COLO668 (cell line): Measurements from ENCODE around the gene MPG.
"Not testable (repeated sequence)": the region's sequence is repeated elsewhere in the genome, so short reads cannot be mapped to it uniquely, and the experiment has no call there.

Experiments
- DNase-seq: peaks from one replicate; lab custom pipeline; 2025; ENCODE audit not compliant: unreplicated experiment; lab: John Stamatoyannopoulos, UW

MPG gene, protein sequence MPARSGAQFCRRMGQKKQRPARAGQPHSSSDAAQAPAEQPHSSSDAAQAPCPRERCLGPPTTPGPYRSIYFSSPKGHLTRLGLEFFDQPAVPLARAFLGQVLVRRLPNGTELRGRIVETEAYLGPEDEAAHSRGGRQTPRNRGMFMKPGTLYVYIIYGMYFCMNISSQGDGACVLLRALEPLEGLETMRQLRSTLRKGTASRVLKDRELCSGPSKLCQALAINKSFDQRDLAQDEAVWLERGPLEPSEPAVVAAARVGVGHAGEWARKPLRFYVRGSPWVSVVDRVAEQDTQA

DNA sequence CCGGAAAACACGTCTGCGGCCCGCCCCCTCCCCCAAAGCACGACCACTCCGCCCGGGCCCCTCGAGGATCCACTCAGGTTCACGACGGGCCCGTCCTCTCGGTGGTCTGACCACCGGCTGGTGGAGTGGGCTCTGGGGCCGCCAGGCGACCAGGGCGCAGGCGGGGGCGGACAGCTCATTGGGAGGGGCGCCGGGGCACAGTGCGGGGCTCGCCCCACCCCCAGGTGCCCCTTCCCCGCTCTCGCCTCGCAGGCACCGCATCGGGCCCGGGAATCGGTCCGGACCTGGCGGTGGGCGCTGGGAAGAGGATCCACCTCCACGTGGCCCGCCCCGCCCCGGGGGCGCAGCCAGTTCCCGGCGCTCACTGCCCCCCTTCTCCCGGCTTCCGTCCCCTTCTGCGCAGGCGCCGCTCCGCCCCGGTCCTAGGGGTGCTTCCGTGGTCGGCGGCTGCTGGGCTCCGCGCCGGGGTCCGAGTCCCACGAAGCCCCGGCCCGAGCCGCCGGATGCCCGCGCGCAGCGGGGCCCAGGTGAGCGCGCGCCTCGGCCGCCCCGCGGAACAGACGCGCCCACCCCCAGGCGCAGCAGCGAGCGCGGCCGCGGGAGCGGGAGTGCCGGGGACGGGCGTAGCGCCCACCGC, at the start of gene MPG:
Gene MPG (plus strand): TSS at position 419 of the 637 bp plus-strand sequence. CDS start 85 bp downstream, at position 504.
- peak; percentile 93 for DNase-seq

DNA sequence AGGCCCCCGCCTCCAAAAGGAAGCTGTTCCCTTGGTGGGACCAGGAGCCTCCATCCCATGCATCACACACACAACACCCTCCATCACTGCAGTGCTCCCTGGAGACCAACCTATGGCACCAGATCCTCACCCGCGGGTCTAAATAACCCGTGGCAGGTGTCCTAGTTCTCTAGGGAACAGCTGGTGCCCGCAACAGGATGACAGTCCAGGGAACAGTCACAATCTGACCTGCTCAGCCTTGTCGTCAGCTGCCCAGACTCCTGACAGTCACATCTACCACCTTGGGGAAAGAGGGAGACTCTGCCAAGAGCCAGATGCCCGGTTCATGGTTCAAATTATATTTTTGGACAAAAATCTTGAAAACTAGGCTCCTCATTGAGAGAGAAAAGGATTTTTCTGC, 47.4 kb upstream of the MPG start:
- DNase-seq = peak; percentile 15

DNA sequence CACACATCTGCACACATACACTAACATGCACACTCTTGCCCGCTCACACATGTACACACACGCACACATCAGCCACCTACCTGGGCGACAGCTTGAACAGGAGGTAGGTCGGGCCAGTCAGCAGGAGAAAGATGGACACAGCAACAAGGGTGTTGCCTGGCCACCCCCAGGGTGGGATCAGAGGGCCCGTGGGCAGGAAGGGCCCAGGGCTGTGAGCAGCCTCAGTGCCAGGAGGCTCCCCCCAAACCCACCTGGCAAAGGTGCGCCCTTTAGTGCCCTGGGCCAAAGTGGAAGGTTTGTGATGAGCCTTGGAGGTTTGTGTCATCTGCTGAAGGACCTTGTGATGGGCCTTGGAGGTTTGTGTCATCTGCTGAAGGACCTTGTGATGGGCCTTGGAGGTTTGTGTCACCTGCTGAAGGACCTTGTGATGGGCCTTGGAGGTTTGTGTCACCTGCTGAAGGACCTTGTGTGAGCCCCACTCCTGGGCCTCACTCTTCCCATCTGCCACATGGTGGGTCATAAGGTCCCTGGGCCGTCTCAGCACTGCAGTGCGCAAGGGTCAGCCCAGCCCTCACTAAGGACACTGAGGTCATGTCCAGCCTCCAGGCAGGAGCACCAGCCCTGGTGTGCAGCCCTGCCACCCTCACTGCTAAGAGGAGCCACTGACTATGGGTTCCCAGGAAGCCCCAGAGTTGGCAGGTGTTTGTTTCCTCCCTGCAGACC, 44.7 kb upstream of the MPG start:
- not testable (repeated sequence) for DNase-seq

DNA sequence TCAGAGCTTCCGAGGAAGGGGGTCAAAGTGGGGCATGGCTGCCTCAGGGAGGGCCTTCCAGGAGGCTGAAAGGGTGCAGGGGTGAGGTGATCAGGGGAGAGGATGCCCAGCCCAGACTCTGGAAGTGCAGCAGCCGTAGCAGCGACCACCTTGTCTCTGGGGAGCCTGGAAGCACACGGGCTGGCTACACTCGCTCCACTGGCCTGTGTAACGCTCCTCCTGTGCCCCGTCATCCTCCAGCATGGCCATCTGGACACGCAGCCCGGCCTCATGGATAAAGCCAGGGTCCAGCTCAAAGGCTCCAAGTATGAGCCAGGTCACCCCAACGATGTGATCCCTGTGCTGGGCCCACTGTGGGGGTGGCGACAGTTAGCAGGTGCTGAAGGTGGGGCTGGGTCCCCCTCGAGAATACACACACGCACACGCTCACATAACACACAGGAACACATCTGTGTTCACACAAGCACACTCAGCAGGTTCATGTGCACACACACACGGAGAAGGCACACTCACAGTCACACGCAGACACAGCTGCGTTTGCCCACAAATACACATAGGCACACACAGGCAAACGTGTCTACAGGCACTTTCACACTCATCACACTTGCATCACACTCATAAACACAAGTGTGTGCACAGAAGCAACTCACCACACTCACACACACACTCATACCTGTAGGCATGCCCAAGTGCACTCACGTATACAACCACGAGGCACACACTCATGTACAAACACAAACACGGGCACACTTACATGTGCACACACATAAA, 44.0 kb upstream of the MPG start:
- no peak for DNase-seq

DNA sequence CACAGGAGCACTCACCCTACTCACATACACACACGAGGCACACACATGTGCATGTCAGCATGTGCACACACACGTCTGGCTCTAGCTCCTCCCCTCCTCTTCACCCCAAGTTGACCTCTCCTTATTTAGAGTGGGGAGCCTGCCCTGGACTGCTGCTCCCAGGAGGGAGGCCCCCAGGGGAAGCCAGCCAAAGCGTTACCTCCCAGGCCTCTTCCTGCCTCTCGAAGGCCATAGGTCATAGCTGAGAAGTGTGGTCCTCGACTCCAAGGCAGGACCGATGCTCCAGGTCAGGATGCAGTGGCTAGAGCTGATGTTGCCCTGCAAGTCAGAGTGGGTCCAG, 43.4 kb upstream of the MPG start:
- no peak for DNase-seq

DNA sequence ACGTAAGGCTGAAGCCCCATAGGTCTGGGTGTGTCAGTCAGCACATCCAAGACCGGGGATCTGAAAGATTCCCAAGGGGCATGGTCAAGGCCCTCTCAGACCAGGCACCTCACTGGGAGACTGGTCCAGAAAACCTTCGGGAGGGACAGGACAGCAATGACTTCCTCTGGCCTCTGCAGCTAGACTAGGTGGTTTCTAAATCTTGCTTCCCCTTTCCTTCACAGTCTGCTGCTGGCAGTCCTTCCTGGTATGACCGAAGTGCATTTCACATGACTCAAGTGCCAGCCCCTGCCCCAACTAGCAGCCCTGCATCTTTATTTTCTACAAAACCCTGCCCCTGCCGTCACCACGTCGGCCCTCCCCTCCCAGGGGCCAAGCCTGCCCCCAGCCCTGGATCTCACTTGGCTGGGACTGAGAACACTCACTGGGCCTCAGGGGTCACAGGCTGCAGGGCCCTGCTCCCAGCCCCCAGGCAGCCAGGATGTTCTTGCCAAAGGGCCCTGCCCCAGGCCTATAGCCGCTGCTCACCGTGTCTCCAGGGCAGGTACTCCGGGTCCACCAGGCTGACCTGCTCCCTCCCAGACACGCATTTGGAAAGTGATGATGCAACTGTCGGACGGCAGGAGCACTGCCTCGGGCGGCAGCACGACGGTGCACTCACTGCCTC, 42.9 kb upstream of the MPG start:
- DNase-seq = no peak

DNA sequence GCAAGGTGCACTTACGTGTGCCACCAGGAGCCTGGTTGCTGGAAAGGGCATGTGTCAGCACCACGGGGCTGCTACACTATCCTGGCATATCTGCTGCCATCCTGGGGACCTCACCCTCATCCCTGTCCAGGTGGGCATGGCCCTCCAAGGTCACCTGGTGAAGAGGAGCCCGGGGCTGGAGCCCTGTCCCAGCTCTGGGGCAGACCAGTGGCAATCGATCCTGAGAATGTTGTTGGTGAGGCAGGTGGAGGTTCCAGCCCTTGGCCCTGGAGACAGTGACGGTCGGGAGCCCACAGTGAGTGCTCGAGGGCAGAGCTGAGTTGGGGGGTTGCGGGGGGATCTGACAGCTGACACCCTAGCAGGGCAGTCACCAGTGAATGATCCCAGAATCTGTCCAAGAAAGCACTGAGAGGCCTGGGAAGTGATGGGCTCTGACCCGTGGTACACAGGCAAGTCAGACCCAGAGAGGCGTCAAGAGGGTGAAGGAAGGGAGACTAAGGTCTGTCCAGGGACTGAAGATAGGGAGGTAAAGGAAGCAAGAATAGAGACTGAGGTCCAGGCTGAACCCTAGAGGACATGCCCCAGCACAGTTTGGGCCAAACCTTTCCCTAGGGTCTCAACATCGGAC, 42.2 kb upstream of the MPG start:
- no peak for DNase-seq

DNA sequence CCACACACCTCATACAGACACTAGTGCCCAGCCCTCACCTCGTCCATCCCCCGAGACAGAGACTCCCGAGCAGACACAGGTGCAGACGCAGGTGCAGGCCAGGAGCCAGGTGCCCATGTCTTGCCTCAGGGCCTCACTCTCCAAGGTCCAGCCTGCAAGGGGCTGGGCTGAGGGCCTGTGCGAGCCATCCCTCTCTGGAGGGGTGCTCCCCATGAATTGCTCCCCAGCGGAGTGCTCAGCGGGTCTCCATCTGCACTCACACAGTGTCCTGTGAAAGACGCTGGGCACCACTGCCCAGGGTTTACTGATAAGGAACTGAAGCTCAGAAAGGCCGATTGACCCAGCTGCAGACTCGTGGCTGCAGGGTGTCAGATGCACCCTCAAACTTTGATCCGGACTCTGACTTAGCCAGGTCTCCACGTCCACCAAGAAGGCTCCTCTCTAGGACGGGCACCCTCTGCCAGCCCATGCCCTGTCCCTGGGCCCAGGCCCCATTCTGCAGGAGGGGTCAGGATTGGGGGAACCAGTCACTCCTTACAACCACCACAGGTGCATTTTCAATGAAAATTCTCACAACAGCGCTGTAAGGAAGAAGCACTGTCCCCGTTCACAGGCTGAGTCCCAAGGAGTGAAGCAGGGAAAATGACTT, 41.6 kb upstream of the MPG start:
- DNase-seq = peak; percentile 19

DNA sequence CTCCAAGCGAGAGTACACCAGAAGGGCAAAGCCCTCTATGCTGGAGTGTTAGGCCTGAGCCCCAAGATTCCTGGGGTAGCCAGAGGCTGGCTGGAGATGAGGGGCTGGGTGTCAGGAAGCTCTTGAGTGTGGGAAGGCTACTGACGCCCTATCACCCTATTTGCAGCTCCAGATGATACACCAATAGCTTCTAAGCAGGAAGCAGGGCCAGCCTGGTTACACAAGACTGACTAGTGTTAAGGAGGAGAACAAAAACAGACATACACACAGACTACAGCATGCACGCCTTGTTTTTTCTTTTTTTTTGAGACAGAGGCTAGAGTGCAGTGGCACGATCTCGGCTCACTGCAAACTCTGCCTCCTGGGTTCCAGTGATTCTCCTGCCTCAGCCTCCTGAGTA, 40.5 kb upstream of the MPG start:
- DNase-seq = no peak

DNA sequence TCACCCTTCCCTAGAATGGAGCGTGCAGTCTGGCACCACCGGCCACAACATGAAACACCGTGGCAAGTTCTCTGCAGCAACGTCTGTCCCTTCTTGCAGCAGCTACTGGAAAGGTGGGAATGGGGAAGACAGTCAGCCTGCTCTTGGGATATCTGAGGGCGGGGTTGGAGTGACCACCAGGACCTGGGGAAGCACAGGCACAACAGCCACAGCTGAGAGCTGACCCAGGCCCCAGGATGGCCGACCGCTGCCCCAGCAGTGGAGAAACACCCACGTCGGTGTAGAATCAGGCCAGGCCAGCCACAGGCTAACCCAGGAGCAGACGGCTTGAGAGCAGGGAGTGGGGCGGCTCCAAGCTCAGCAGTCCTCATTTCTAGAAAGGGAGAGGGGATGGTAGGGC, 39.8 kb upstream of the MPG start:
- DNase-seq = not testable (repeated sequence)

DNA sequence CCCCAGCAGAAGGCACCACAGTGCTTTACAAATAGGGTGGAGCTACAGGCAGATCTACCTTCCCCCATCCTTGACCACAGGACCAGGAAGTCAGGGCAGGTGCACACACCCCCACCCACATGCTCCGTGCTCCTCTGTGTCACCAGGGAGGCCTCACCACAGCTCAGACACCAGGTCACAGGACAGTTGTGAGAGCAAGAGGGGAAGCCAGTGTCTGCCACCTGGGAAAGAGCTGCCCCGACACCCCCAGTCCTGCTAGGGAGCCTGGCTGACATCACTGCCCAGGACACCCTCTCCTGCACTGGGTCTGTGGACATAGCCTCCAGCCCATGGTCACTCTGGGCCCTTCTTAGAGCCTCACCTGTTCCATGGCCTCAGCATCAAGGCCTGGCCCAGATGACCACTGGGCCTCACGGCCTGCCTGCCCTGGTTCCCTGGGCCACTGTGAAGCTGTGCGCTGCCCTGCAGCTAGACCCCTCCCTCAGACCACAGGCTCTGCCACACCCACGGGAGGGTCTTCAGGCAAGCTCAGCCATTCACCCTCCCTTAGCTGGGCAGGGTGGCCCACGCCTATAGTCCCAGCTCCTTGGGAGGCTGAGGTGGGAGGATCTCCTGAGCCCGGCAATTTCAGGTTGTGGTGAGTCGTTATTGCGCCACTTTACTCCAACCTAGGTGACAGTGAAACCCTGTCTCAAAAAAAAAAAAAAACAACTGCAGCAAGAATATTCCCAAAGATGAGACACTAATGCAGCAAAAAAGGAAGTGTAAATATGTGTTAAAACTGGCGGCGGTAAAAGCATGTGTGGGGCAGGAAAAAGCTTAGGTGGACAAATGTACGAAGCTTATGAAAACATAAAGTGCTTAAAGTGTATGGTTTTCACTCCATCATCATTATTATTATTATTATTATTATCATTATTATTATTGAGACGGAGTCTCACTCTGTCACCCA, 38.8 kb upstream of the MPG start:
- peak; percentile 83 for DNase-seq

DNA sequence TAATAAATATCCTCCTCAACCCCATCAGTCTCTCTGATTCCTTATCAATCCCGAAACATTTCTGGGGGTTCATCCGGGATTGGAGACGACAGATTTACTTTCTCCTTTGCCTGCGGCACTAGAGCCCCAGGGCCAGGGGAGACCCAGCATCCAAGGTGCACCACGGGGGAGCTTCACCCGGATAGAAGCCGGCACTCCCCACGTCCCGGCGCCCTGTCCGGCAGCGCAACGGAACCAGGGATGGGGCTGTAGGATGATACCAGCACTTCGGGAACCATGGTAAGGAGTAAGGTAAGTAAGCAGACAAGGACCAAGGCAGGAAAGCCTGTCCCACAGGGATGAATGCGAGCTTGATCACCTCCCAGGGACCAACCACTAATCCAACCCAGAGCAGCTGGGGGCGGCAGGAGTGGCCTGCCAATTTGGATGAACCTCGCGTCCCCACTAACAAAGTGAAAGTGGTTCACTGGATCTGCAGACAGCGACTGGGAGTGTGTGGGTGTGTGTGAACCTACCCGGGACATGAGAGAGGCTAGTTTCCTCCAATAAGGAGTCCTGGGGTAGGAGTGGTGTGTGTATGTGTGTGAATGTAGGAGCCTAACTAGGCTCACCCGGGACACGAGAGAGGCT, 36.5 kb upstream of the MPG start:
- DNase-seq = no peak

DNA sequence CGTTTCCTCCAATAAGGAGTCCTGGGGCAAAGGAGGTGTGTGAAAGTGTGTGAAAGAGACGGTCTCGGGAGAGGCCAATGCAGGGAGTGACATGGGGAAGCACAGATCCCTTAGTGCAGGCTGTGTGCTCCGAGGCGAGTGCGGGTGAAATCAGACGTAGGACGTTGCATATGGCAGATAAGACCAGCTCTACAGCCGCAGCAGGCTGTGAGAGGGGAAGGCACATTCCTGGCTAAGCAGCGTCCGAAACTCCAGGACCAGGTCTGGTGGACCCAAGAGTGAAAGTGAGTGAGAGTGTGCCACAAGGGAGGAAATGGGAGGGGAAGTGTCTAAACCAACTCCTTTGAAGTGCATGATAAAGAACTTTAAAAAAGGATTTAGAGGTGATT, 36.0 kb upstream of the MPG start:
- no peak for DNase-seq

DNA sequence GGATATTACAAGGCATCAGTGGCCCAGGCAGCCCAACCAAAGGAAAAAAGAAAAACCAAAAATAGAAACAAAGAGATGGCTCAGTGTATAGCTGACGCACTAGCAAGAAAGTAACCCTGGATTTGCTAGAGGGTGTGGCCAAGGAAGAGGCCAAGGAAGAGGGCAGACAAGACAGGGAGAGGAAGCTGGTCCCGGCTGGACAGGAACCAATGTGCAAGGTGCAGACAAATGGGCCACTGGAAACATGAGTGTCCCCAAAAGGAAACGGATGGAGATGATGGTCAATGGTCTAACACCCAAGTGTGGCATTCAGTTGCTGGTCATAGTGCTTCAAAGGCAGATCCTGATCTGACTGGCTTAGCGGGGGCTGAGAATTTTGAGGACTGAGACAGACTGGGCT, 35.3 kb upstream of the MPG start:
- DNase-seq = no peak

DNA sequence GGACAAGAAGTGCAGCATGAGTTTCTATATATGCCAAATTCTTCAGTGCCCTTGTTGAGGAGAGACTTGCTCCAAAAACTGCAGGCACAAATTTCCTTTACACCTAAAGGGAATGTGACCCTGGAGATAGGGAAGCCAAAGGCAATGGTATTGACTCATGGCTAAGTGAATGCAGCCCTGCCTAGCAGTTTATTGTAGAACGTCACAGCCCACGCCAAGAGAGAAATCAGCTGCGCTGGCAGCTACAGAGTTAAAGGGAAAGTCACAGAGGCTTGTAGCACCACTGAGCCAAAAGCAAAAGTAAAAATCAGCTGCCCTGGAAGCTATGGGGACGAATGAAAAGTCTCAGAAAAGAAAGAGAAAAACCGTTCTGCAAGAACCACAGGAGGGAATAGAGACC, 34.7 kb upstream of the MPG start:
- no peak for DNase-seq

DNA sequence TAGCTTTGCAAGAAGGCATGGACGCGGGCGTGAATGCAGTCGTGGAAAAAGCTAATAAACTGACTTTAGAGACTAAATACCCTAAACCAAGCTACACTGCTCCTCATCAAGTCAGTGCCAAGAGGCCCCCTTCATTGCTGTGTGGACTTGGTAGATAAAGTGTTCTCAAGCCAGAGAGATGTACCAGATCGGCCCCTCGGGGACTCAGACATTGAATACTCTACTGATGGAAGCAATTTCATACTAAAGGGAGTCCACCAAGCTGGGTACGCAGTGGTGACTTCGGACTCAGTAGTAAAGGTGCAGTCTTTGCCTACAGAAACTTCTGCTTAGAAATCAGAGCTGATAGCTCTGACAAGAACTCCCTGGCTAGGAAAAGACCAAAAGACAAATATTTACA, 33.4 kb upstream of the MPG start:
- DNase-seq = no peak

DNA sequence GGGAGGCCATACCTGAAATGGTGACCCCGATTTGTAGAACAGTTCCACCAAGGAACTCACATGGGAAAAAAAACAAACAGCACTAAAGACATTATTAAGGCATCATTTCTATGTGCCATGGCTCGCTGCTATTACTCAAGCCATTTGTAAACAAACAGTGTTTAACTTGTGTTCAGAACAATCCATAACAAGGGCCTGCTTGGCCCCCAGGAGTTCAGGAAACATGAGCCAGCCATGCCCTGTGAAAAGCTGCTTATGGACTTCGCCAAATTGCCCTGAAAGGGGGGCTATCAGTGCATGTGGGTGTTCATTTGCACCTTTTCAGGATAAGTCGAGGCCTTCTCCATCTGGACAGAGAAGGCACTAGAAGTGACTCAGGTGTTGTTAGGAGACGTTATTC, 32.6 kb upstream of the MPG start:
- peak; percentile 37 for DNase-seq

DNA sequence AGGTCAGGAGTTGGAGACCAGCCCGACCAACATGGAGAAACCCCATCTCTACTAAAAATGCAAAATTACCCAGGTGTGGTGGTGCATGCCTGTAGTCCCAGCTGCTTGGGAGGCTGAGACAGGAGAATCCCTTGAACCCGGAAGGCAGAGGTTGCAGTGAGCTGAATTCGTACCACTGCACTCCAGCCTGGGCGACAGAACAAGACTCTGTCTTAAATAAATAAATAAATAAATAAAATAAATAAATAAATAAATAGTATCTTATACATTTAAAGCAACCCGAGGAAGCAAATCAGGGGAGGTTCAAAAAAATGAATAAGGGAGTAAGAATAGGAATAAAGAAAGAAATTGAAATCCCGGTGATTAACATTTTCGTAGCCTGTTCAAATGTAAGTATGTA, 31.5 kb upstream of the MPG start:
- DNase-seq = not testable (repeated sequence)

DNA sequence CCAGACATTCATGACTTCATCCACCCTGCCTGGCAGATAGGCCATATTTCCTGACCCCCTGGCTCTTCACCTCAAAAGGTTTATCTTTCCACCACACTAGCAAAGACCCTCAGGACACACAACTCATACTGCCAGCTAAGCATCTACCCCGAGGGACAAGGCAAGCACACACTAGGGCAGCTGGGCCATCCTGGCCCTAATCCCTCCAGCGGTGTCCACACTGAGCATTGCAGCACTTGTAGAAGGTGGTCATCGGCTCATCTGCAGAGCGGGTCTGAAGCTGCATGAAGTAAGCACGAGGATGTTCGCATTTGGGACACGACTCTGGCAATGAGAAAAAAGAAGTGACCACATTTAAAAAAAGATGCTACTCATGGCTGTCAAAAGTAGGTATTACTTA, 30.8 kb upstream of the MPG start:
- DNase-seq = no peak
